ENCODE results near the gene UNCX. TPM values are rescaled to one million over a fixed set of nuclear protein-coding genes. Genes with fewer than 3 reads are reported as not detected.

Gene UNCX
- total RNA-seq, 2 experiments from 2014 or later: not detected

GRCh38 chr7:1209097-1209496, 23.6 kb upstream of the UNCX start:
- H3K4me3 Mint-ChIP-seq: no peak overlapping the region
- ATAC-seq (ENCODE audit: poor library complexity): no peak

GRCh38 chr7:1210321-1210978, 22.2 kb upstream of the UNCX start:
- Histone ChIP-seq H3K9me3 (ENCODE audit: control insufficient read depth in 1 of 2, insufficient read depth in 1 of 2, low read length in 2 of 2) (no peaks in the 10 kb centered on the region), H3K27me3 (ENCODE audit: control insufficient read depth in 1 of 2, insufficient read depth in 2 of 2, low read length in 2 of 2) (peaks cover 23 to 41% of the 10 kb centered on the region in 2 experiments), H3K36me3 (ENCODE audit: insufficient read depth, low read length) (no peaks in the 10 kb centered on the region), H3K4me1 (ENCODE audit: insufficient read depth, low read length) (no peaks in the 10 kb centered on the region), H3K4me3 (ENCODE audit: low read length) (no peak overlapping the region), H3K27ac (ENCODE audit: low read depth in 1 of 2, low read length in 2 of 2) (no peak overlapping the region)
- ATAC-seq (ENCODE audit: poor library complexity) (no peak), DNase-seq (no peak)
- Mint-ChIP-seq H3K27ac (no peak overlapping the region), H3K9me3 (no peaks in the 10 kb centered on the region), H3K4me1 (ENCODE audit: low read depth) (no peaks in the 10 kb centered on the region), H3K4me3 (no peak overlapping the region), H3K36me3 (ENCODE audit: low read depth) (no peaks in the 10 kb centered on the region), H3K27me3 (peaks cover 49% of the 10 kb centered on the region)
- POLR2A ChIA-PET: no interaction called here
- intact Hi-C loops (cut with DNase I, micrococcal nuclease): no loop called here
- TF ChIP-seq, protein P1, sequence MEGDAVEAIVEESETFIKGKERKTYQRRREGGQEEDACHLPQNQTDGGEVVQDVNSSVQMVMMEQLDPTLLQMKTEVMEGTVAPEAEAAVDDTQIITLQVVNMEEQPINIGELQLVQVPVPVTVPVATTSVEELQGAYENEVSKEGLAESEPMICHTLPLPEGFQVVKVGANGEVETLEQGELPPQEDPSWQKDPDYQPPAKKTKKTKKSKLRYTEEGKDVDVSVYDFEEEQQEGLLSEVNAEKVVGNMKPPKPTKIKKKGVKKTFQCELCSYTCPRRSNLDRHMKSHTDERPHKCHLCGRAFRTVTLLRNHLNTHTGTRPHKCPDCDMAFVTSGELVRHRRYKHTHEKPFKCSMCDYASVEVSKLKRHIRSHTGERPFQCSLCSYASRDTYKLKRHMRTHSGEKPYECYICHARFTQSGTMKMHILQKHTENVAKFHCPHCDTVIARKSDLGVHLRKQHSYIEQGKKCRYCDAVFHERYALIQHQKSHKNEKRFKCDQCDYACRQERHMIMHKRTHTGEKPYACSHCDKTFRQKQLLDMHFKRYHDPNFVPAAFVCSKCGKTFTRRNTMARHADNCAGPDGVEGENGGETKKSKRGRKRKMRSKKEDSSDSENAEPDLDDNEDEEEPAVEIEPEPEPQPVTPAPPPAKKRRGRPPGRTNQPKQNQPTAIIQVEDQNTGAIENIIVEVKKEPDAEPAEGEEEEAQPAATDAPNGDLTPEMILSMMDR (IDR thresholded peaks at IDR 0.05): no peak
- CTCF ChIA-PET: interaction anchor here (0.7 kb wide), 1 partner anchor 217 kb away, joined by 3 read pairs; no protein-coding TSS in a partner anchor

More at GRCh38 chr7:1209097-1209496, 23.6 kb upstream of the UNCX start:
- intact Hi-C loops (cut with DNase I, micrococcal nuclease): no loop called here
- TF ChIP-seq, protein P1 (IDR thresholded peaks at IDR 0.05): no peak
- H3K4me1 Mint-ChIP-seq (ENCODE audit: low read depth): no peaks in the 10 kb centered on the region
- Histone ChIP-seq H3K27ac (ENCODE audit: low read depth in 1 of 2, low read length in 2 of 2) (no peak overlapping the region), H3K9me3 (ENCODE audit: control insufficient read depth in 1 of 2, insufficient read depth in 1 of 2, low read length in 2 of 2) (no peaks in the 10 kb centered on the region), H3K4me1 (ENCODE audit: insufficient read depth, low read length) (no peaks in the 10 kb centered on the region), H3K27me3 (ENCODE audit: control insufficient read depth in 1 of 2, insufficient read depth in 2 of 2, low read length in 2 of 2) (peaks cover 17 to 34% of the 10 kb centered on the region in 2 experiments), H3K36me3 (ENCODE audit: insufficient read depth, low read length) (no peaks in the 10 kb centered on the region), H3K4me3 (ENCODE audit: low read length) (no peak overlapping the region)
- H3K27me3 Mint-ChIP-seq: peaks cover 40% of the 10 kb centered on the region
- no peak for DNase-seq
- no peaks in the 10 kb centered on the region for H3K36me3 Mint-ChIP-seq (ENCODE audit: low read depth)
- ChIA-PET CTCF (no interaction called here), POLR2A (no interaction called here)
- no peaks in the 10 kb centered on the region for H3K9me3 Mint-ChIP-seq
- no peak overlapping the region for H3K27ac Mint-ChIP-seq

- no peaks in the 10 kb centered on the region for H3K4me1 Mint-ChIP-seq (ENCODE audit: low read depth)
- DNase-seq (no peak), ATAC-seq (ENCODE audit: poor library complexity) (no peak)
- intact Hi-C loops (cut with DNase I, micrococcal nuclease): no loop called here
- Histone ChIP-seq H3K36me3 (ENCODE audit: insufficient read depth, low read length) (no peaks in the 10 kb centered on the region), H3K4me1 (ENCODE audit: insufficient read depth, low read length) (no peaks in the 10 kb centered on the region), H3K4me3 (ENCODE audit: low read length) (no peak overlapping the region), H3K9me3 (ENCODE audit: control insufficient read depth in 1 of 2, insufficient read depth in 1 of 2, low read length in 2 of 2) (peaks cover 0 to 2% of the 10 kb centered on the region in 2 experiments), H3K27ac (ENCODE audit: low read depth in 1 of 2, low read length in 2 of 2) (no peak overlapping the region), H3K27me3 (ENCODE audit: control insufficient read depth in 1 of 2, insufficient read depth in 2 of 2, low read length in 2 of 2) (peaks cover 23 to 41% of the 10 kb centered on the region in 2 experiments)
- no peaks in the 10 kb centered on the region for H3K36me3 Mint-ChIP-seq (ENCODE audit: low read depth)
- TF ChIP-seq, protein P1 (IDR thresholded peaks at IDR 0.05): no peak
- H3K4me3 Mint-ChIP-seq: no peak overlapping the region
- POLR2A ChIA-PET: no interaction called here
- CTCF ChIA-PET: no interaction called here
- no peak overlapping the region for H3K27ac Mint-ChIP-seq
- peaks cover 50% of the 10 kb centered on the region for H3K27me3 Mint-ChIP-seq
- no peaks in the 10 kb centered on the region for H3K9me3 Mint-ChIP-seq
Observed at GRCh38 chr7:1210979-1211608, 21.6 kb upstream of the UNCX start.
